Brain microvascular endothelial cell (primary cell): Measurements from ENCODE around the gene TREM2.

Source experiments
- DNase-seq: peaks from one replicate; pipeline ENCODE4 v3.0.0-alpha.2; 2020
- H3K27ac ChIP-seq: fragments of 250-450 bp; sonication (Bioruptor Pico); 2 replicates; pipeline ENCODE4 v1.5.1; 2020; ENCODE audit warnings: mild to moderate bottlenecking, moderate library complexity
- H3K27me3 ChIP-seq: fragments of 250-450 bp; sonication (Bioruptor Pico); replicated peaks from 2 replicates; pipeline ENCODE4 v1.5.1; 2020; ENCODE audit warnings: mild to moderate bottlenecking
- H3K36me3 ChIP-seq: fragments of 250-450 bp; sonication (Bioruptor Pico); replicated peaks from 2 replicates; pipeline ENCODE4 v1.5.1; 2020; ENCODE audit warnings: mild to moderate bottlenecking
- H3K4me3 ChIP-seq: 2 replicates; pipeline ENCODE4 v1.5.1; 2011; ENCODE audit warnings: low read depth, mild to moderate bottlenecking, control low read depth, low read length, moderate library complexity
- CTCF ChIP-seq: IDR thresholded peaks from 2 replicates; pipeline ENCODE4 v1.5.1; 2011; ENCODE audit warnings: low read depth, mild to moderate bottlenecking, moderate library complexity, low read length, control low read depth, inconsistent platforms; ENCODE audit errors: missing control alignments
- in situ Hi-C: cut with HindIII; loops from 2 replicates; pipeline ENCODE4 v1.10.0; 2017; ENCODE audit warnings: low sequenced_read_pairs, low pct_ligation_motif_present

TREM2 gene

GRCh38 chr6:41161851-41162552 lies 914 bp downstream of the TREM2 start:
- no peak for DNase-seq
- TF ChIP-seq CTCF: no peak
- H3K36me3 ChIP-seq: no peaks in the 10 kb centered on the region
- in situ Hi-C loops: no loop called here
- H3K27ac ChIP-seq: no peak overlapping the region
- no peaks in the 10 kb centered on the region for H3K27me3 ChIP-seq
- H3K4me3 ChIP-seq: no peak overlapping the region

GRCh38 chr6:41161380-41161779 lies 1.5 kb downstream of the TREM2 start:
- TF ChIP-seq CTCF: no peak
- Histone ChIP-seq H3K27me3 (no peaks in the 10 kb centered on the region), H3K36me3 (no peaks in the 10 kb centered on the region), H3K4me3 (no peak overlapping the region), H3K27ac (no peak overlapping the region)
- in situ Hi-C loops: no loop called here
- DNase-seq: no peak

GRCh38 chr6:41160933-41161332 lies 2.0 kb downstream of the TREM2 start:
- H3K27ac ChIP-seq: no peak overlapping the region
- H3K27me3 ChIP-seq: no peaks in the 10 kb centered on the region
- TF ChIP-seq CTCF: no peak
- no peaks in the 10 kb centered on the region for H3K36me3 ChIP-seq
- in situ Hi-C loops: no loop called here
- no peak overlapping the region for H3K4me3 ChIP-seq
- no peak for DNase-seq

- no peak overlapping the region for H3K27ac ChIP-seq
- no peaks in the 10 kb centered on the region for H3K36me3 ChIP-seq
- no peak overlapping the region for H3K4me3 ChIP-seq
- no peak for TF ChIP-seq CTCF
- no peaks in the 10 kb centered on the region for H3K27me3 ChIP-seq
- in situ Hi-C loops: no loop called here
- no peak for DNase-seq
These were observed 3.4 kb downstream of the TREM2 start for GRCh38 chr6:41159415-41160082.

GRCh38 chr6:41157323-41157722 lies 5.6 kb downstream of the TREM2 start:
- TF ChIP-seq CTCF: no peak
- DNase-seq: no peak
- Histone ChIP-seq H3K36me3 (no peaks in the 10 kb centered on the region), H3K27ac (no peak overlapping the region), H3K4me3 (no peak overlapping the region), H3K27me3 (no peaks in the 10 kb centered on the region)
- in situ Hi-C loops: no loop called here
